ENCODE measurements around the gene RANGAP1.

RANGAP1 gene

DNA sequence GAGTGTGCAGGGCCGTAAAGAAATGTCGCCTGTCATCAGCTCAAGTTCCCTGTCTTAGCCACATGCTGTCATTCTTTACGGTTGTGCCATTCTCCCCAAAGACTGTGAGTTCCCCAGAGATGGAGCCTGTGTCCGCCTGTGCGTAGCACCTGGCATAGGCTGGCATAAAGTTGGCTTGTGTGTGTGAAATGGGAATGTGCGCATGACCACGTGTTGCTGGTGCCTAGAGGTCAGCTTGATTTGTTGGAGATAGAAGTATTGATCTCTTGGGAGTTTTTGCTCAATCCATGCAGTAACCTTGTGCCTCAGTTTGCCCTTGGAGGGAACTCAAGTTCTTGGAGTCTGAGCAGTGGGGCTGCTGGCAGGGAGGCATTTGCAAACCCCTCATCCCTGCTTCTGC, 54.6 kb downstream of the RANGAP1 start:
- DNase-seq, result no peak

DNA sequence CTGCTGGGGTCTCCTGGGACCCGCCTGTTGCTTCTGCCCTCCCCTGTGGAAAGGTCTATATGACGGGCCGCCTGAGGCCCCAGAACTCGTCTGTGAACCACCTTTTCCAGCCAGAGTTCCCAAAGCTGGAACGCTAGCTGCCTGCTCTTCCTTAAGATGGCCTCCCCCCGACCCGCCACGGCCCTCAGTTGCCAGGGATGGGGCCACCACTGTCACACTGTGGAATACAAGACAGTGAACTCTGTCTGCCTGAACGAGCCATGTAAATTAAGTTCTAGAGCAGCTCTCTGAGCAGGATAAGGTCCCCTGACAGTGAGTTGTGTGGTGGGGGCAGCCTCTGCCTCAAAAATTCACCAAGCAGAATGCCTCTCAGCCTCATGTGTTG, 55.6 kb downstream of the RANGAP1 start:
- no peak for DNase-seq

- DNase-seq, result no peak
Observed at GRCh38 chr22:41229730-41230400, 56.1 kb downstream of the RANGAP1 start.

DNA sequence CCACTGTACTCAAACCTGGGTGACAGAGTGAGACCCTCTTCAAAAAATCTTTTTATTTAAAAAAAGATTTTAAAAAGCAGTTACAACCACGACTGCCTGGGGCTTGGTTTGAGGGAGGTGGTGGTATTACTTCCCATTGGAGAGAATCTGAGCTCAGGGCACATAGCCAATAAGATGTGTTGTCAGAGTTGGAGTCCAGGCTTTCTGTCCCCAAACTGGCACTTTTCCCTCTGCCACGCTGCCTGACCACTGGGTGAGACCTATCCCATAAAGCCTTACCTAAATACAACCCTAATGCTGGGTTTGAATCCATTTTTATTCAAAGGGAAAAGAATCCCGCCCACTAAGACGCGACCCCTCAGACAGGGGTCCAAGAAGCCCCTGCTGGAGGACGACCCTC, 56.8 kb downstream of the RANGAP1 start:
- no peak for DNase-seq

GRCh38 chr22:41226723-41227655, 59.0 kb downstream of the RANGAP1 start:
- DNase-seq, result no peak

DNA sequence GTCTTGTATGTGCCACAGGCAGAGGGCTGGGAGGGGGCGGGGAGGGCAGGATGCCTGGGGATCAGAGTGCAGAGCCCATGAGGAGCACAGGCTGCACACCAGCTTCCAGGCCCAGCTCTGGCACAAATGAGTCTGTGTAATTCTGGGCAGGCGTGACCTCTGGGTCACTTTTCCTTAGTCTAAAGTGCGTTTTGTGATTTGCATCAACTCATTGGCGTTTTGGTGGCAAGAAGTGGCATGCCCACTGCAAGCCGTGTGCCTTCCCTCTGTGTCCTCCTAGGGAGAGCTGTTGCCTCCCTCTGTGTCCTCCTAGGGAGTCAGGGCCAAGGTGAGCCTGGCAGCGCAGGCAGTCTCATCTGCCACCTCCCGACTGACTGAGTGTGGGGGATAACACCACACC, 62.5 kb downstream of the RANGAP1 start:
- no peak for DNase-seq

DNA sequence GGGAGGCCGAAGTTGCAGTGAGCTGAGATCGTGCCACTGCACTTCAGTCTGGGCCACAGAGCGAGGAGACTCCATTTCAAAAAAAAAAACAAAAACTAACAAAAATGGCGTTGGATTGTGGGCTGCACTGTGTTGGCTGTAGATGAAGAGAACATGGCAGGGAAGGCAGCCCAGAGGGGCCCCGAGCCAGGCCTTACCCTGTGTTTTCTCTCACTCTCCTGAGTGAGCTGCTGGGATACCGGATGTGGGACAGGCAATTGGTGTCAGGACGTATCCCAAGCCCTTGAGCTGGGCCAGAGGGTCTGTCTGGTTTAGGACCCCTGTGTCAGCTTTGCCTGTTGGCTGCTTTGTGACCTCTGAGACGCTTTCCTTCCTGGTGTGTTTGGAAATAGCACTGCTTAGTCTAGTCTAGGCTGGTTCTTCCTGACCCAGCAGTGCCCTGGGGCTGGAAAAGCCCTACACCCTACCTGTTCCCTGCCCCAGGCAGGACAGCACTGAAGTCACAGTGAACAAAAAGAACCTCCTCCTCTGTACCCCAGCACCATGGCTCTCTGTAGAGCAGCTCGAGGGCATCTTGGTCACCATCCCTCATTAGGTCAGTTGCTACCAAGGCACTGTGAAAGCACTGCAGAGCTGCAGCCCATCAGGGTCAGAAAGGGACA, 63.0 kb downstream of the RANGAP1 start:
- no peak for DNase-seq

DNA sequence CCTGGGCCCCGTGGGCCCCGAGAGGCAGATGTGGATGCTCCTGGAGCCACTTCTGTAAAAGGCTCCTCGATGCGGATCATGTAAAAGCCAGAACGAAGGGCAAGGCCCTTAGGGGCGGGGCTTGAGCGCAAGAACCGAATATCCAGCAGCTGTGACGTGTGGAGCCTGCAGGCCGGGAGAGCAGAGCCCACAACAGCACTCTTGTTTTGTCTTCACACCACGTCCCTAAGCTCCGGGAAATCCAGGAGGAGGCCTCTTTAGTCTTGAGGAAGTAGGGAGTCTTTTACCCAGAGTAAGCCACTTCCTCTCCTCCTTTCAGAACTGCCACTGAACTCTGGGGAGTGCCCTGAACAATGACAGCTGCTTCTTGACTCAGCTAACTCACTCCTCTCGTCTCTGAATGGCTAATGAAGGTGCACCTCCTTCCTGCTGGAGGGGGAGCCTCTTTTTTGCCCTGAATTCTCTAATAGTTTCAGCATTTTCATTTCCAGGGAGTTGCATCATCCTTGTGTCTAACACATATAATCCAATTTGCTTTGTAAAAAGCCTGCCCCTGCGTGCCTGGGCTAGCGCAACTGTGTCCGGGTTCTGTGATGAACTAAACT, 68.3 kb downstream of the RANGAP1 start:
- peak; percentile 86 for DNase-seq

GRCh38 chr22:41216984-41217383, 69.0 kb downstream of the RANGAP1 start:
- peak; percentile 90 for DNase-seq

DNA sequence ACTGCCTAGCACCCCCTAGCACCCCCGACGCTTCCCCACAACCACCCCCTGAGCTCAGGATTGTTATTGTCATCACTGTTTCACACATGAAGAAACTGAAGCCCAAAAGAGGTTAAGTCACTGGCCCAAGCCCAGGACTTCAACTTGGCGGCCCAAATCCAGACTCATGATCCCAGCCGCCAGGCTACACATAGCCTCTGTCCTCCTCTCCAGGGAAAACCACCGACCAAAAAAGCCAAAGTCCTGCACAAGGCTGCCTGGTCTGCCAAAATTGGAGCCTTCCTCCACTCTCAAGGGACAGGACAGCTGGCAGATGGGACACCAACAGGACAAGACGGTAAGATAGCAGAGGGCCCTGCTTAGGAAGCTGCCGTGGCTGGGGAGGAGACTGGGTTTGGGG, 70.1 kb downstream of the RANGAP1 start:
- DNase-seq, result no peak

DNA sequence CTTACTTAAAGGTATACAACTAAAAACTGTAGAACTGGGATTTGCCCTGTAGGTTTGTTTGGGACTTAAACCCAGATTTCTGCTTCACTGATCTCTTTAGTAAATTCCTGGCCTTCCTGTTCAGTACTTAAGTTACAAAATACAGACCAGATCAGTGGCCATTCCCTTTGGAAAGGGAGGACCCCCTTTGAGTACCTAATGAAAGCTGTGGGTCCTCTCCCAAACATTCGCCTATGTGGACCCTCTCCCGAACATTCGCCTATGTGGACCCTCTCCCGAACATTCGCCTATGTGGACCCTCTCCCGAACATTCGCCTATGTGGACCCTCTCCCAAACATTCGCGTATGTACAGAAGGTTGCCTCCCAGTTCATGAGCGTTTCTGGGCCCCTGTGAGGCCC, 70.6 kb downstream of the RANGAP1 start:
- no peak for DNase-seq

- no peak for DNase-seq
Observed at GRCh38 chr22:41206719-41207118, 79.3 kb downstream of the RANGAP1 start.

GRCh38 chr22:41204992-41205900, 80.7 kb downstream of the RANGAP1 start, which contains the start of gene L3MBTL2:
Gene L3MBTL2 (plus strand): TSS chr22:41205312. CDS start chr22:41205363, 51 bp downstream.
- DNase-seq, result peak; percentile 98

- no peak for DNase-seq
Observed at GRCh38 chr22:41204066-41204465, 81.9 kb downstream of the RANGAP1 start.

- no peak for DNase-seq
Observed at GRCh38 chr22:41203118-41203517, 82.9 kb downstream of the RANGAP1 start.

GRCh38 chr22:41201141-41201540, 84.8 kb downstream of the RANGAP1 start:
- peak; percentile 60 for DNase-seq

GRCh38 chr22:41198027-41198580, 87.9 kb downstream of the RANGAP1 start:
- DNase-seq, result peak; percentile 81

- DNase-seq, result peak; percentile 87
Observed at GRCh38 chr22:41197038-41197972, 88.7 kb downstream of the RANGAP1 start.
